Liver (tissue), 9 donors: ENCODE results near the gene ZNF724. TPM values are rescaled to one million over a fixed set of nuclear protein-coding genes. Genes with fewer than 3 reads are reported as not detected.

Experiments used
- DNase-seq: peaks from one replicate; pipeline ENCODE4 v3.0.0-alpha.2; 2017; ENCODE audit warnings: low spot score
- H3K27ac ChIP-seq, 2 donors: one replicate each; pipeline ENCODE4 v1.7.0; 2013; ENCODE audit warnings: inconsistent platforms in 2 of 2, low read length in 2 of 2, control low read depth in 1 of 2, low read depth in 1 of 2, mild to moderate bottlenecking in 1 of 2
- H3K27me3 ChIP-seq, 4 donors: one replicate each; pipeline versions ENCODE4 v1.6.1 to v1.7.0; 2013; ENCODE audit warnings: low read length in 3 of 4, inconsistent platforms in 1 of 4, mild to moderate bottlenecking in 1 of 4, moderate library complexity in 1 of 4; ENCODE audit not compliant: control insufficient read depth in 4 of 4, insufficient read depth in 4 of 4
- H3K36me3 ChIP-seq, 4 donors: one replicate each; pipeline versions ENCODE4 v1.6.1 to v1.7.0; 2013; ENCODE audit warnings: low read length in 3 of 4, mild to moderate bottlenecking in 3 of 4, low read depth in 1 of 4, moderate library complexity in 1 of 4; ENCODE audit not compliant: control insufficient read depth in 4 of 4, insufficient read depth in 3 of 4
- H3K4me1 ChIP-seq, 4 donors: one replicate each; pipeline versions ENCODE4 v1.6.1 to v1.7.0; 2013; ENCODE audit warnings: low read length in 3 of 4, mild to moderate bottlenecking in 3 of 4, moderate library complexity in 1 of 4; ENCODE audit not compliant: control insufficient read depth in 4 of 4, insufficient read depth in 4 of 4
- H3K4me3 ChIP-seq, 3 donors: one replicate each; pipeline versions ENCODE4 v1.6.1 to v1.7.0; 2013; ENCODE audit warnings: low read length in 3 of 3, control low read depth in 1 of 3, low read depth in 1 of 3, mild to moderate bottlenecking in 1 of 3
- H3K9ac ChIP-seq, 2 donors: one replicate each; pipeline ENCODE4 v1.7.0; 2013; ENCODE audit warnings: low read length in 2 of 2, mild to moderate bottlenecking in 2 of 2, moderate library complexity in 2 of 2, control low read depth in 1 of 2, low read depth in 1 of 2
- H3K9me3 ChIP-seq, 4 donors: one replicate each; pipeline versions ENCODE4 v1.6.1 to v1.7.0; 2013; ENCODE audit warnings: low read length in 3 of 4; ENCODE audit not compliant: control insufficient read depth in 4 of 4
- EGR1 ChIP-seq, 2 donors: IDR thresholded peaks; 2 replicates each; pipeline ENCODE4 v1.6.1; 2016 to 2018; ENCODE audit warnings: antibody characterized with exemption in 2 of 2, low read depth in 2 of 2
- FOXA1 ChIP-seq: IDR thresholded peaks from 2 replicates; pipeline ENCODE4 v1.6.1; 2016; ENCODE audit warnings: antibody characterized with exemption
- FOXA2 ChIP-seq: IDR thresholded peaks from 2 replicates; pipeline ENCODE4 v1.6.1; 2016; ENCODE audit warnings: antibody characterized with exemption
- GABPA ChIP-seq, 2 donors: IDR thresholded peaks in 1 of 2; conservative IDR thresholded peaks in 1 of 2; 2 replicates each; pipeline ENCODE4 v1.6.1; 2016; ENCODE audit warnings: antibody characterized with exemption in 2 of 2, mild to moderate bottlenecking in 1 of 2, moderate library complexity in 1 of 2
- HNF4A ChIP-seq, 2 donors: conservative IDR thresholded peaks; 2 replicates each; pipeline ENCODE4 v1.6.1; 2016; ENCODE audit warnings: antibody characterized with exemption in 2 of 2, mild to moderate bottlenecking in 2 of 2
- HNF4G ChIP-seq: IDR thresholded peaks from 2 replicates; pipeline ENCODE4 v1.6.1; 2016; ENCODE audit warnings: antibody characterized with exemption
- JUND ChIP-seq, 2 donors: IDR thresholded peaks; 2 replicates each; pipeline ENCODE4 v1.6.1; 2016; ENCODE audit warnings: antibody characterized with exemption in 2 of 2
- NR2F2 ChIP-seq: IDR thresholded peaks from 2 replicates; pipeline ENCODE4 v1.6.1; 2016; ENCODE audit warnings: antibody characterized with exemption
- RAD21 ChIP-seq, 2 donors: IDR thresholded peaks; 2 replicates each; pipeline ENCODE4 v1.6.1; 2016; ENCODE audit warnings: antibody characterized with exemption in 2 of 2, mild to moderate bottlenecking in 2 of 2
- RXRA ChIP-seq, 2 donors: IDR thresholded peaks; 2 replicates each; pipeline ENCODE4 v1.6.1; 2017 to 2018; ENCODE audit warnings: antibody characterized with exemption in 2 of 2, mild to moderate bottlenecking in 1 of 2
- SP1 ChIP-seq: IDR thresholded peaks from 2 replicates; pipeline ENCODE4 v1.6.1; 2018; ENCODE audit warnings: antibody characterized with exemption, mild to moderate bottlenecking
- TAF1 ChIP-seq: conservative IDR thresholded peaks from 2 replicates; pipeline ENCODE4 v1.6.1; 2016; ENCODE audit warnings: antibody characterized with exemption, mild to moderate bottlenecking
- YY1 ChIP-seq: IDR thresholded peaks from 2 replicates; pipeline ENCODE4 v1.6.1; 2016; ENCODE audit warnings: antibody characterized with exemption, mild to moderate bottlenecking
- WGBS: extraction: QIAGEN DNeasy Blood & Tissue Kit; methylation state at CpG from one replicate; pipeline ENCODE4 v1.1.7; 2013; 5-methylcytosine and 5-hydroxymethylcytosine counted together
- polyA plus RNA-seq, 2 donors: library from polyadenylated mRNA; stranded (reverse) in 1 of 2; unstranded in 1 of 2; fragments of 200-250 nt in 1 of 2; fragments of >200 nt in 1 of 2; fragmentation: Nextera tagmentation in 1 of 2; extraction: Ambion mirVana in 1 of 2; gene quantifications; one replicate each; pipeline versions ENCODE4 v1.2.1 to v1.2.3, GENCODE V29; 2013 to 2015
- total RNA-seq, 2 donors: library from RNA; depleted of rRNA; stranded (reverse); fragments of >200 nt; gene quantifications; one replicate each; pipeline ENCODE4 v1.2.3, GENCODE V29; 2014
- TF ChIP-seq, protein P1 (sequence below): IDR thresholded peaks from 2 replicates; pipeline ENCODE4 v1.6.1; 2016; ENCODE audit warnings: antibody characterized with exemption, mild to moderate bottlenecking
- TF ChIP-seq, protein P2 (sequence below): IDR thresholded peaks from 2 replicates; pipeline ENCODE4 v1.6.1; 2016; ENCODE audit warnings: antibody characterized with exemption
- TF ChIP-seq, protein P3 (sequence below): fragments of 150-350 bp; IDR thresholded peaks from 2 replicates; pipeline ENCODE4 v1.5.1; 2017; ENCODE audit warnings: improper control_type of control experiment, low read depth, low read length; ENCODE audit not compliant: missing input control
- TF ChIP-seq, protein P4 (sequence below): IDR thresholded peaks from 2 replicates; pipeline ENCODE4 v1.6.1; 2016; ENCODE audit warnings: antibody characterized with exemption
- TF ChIP-seq, protein P5 (sequence below): IDR thresholded peaks from 2 replicates; pipeline ENCODE4 v1.6.1; 2016; ENCODE audit warnings: antibody characterized with exemption
- donor health status: healthy.
- donor health status: healthy.
- donor health status: healthy.
- donor health status: healthy.
- donor health status: healthy.

ZNF724 gene
- total and polyA plus RNA-seq, 4 donors = 0.13 to 8.8 (median 0.84) TPM; not detected in 1

DNA sequence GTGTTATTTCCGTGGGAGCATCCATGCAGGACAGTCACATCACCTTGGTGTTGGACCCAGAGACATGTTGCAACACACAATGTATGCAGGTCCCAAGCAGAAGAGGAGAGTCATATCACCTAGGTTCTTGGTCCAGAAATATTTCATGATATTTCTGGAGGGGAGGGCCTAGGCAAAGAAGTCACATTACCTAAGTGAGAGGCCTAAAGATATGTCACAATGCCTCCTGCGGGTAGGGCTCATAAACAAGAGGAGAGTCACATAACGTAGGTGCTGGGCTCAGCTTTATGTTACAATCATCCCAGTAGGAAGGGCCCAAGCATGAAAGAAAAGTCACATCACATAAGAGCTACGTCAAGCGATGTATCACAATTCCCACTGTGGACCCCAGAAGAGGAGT is 10.8 kb upstream of the ZNF724 start:
- TF ChIP-seq YY1 = no peak
- TF ChIP-seq, protein P1, sequence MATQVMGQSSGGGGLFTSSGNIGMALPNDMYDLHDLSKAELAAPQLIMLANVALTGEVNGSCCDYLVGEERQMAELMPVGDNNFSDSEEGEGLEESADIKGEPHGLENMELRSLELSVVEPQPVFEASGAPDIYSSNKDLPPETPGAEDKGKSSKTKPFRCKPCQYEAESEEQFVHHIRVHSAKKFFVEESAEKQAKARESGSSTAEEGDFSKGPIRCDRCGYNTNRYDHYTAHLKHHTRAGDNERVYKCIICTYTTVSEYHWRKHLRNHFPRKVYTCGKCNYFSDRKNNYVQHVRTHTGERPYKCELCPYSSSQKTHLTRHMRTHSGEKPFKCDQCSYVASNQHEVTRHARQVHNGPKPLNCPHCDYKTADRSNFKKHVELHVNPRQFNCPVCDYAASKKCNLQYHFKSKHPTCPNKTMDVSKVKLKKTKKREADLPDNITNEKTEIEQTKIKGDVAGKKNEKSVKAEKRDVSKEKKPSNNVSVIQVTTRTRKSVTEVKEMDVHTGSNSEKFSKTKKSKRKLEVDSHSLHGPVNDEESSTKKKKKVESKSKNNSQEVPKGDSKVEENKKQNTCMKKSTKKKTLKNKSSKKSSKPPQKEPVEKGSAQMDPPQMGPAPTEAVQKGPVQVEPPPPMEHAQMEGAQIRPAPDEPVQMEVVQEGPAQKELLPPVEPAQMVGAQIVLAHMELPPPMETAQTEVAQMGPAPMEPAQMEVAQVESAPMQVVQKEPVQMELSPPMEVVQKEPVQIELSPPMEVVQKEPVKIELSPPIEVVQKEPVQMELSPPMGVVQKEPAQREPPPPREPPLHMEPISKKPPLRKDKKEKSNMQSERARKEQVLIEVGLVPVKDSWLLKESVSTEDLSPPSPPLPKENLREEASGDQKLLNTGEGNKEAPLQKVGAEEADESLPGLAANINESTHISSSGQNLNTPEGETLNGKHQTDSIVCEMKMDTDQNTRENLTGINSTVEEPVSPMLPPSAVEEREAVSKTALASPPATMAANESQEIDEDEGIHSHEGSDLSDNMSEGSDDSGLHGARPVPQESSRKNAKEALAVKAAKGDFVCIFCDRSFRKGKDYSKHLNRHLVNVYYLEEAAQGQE = no peak
- TF ChIP-seq FOXA2 = no peak
- no peak for TF ChIP-seq SP1
- no peak for TF ChIP-seq HNF4A (conservative IDR thresholded peaks at IDR 0.05)
- TF ChIP-seq, protein P2, sequence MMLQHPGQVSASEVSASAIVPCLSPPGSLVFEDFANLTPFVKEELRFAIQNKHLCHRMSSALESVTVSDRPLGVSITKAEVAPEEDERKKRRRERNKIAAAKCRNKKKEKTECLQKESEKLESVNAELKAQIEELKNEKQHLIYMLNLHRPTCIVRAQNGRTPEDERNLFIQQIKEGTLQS = no peak
- TF ChIP-seq NR2F2 = no peak
- TF ChIP-seq, protein P3, sequence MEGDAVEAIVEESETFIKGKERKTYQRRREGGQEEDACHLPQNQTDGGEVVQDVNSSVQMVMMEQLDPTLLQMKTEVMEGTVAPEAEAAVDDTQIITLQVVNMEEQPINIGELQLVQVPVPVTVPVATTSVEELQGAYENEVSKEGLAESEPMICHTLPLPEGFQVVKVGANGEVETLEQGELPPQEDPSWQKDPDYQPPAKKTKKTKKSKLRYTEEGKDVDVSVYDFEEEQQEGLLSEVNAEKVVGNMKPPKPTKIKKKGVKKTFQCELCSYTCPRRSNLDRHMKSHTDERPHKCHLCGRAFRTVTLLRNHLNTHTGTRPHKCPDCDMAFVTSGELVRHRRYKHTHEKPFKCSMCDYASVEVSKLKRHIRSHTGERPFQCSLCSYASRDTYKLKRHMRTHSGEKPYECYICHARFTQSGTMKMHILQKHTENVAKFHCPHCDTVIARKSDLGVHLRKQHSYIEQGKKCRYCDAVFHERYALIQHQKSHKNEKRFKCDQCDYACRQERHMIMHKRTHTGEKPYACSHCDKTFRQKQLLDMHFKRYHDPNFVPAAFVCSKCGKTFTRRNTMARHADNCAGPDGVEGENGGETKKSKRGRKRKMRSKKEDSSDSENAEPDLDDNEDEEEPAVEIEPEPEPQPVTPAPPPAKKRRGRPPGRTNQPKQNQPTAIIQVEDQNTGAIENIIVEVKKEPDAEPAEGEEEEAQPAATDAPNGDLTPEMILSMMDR = no peak
- no peak for TF ChIP-seq JUND (IDR thresholded peaks at IDR 0.05)
- TF ChIP-seq RXRA (IDR thresholded peaks at IDR 0.05) = no peak
- TF ChIP-seq, protein P4, sequence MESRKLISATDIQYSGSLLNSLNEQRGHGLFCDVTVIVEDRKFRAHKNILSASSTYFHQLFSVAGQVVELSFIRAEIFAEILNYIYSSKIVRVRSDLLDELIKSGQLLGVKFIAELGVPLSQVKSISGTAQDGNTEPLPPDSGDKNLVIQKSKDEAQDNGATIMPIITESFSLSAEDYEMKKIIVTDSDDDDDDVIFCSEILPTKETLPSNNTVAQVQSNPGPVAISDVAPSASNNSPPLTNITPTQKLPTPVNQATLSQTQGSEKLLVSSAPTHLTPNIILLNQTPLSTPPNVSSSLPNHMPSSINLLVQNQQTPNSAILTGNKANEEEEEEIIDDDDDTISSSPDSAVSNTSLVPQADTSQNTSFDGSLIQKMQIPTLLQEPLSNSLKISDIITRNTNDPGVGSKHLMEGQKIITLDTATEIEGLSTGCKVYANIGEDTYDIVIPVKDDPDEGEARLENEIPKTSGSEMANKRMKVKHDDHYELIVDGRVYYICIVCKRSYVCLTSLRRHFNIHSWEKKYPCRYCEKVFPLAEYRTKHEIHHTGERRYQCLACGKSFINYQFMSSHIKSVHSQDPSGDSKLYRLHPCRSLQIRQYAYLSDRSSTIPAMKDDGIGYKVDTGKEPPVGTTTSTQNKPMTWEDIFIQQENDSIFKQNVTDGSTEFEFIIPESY = no peak
- no peak for TF ChIP-seq RAD21 (IDR thresholded peaks at IDR 0.05)
- no peak for TF ChIP-seq GABPA (IDR thresholded peaks at IDR 0.05 in 1 of 2, conservative IDR thresholded peaks at IDR 0.05 in 1 of 2)
- no peak for TF ChIP-seq TAF1
- TF ChIP-seq EGR1 (IDR thresholded peaks at IDR 0.05; ENCODE audit: low read depth in 2 of 2) = no peak
- no peak for TF ChIP-seq HNF4G
- TF ChIP-seq, protein P5, sequence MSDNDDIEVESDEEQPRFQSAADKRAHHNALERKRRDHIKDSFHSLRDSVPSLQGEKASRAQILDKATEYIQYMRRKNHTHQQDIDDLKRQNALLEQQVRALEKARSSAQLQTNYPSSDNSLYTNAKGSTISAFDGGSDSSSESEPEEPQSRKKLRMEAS = no peak
- TF ChIP-seq FOXA1 = no peak
- Histone ChIP-seq H3K4me1 (no peaks in the 10 kb centered on the region), H3K4me3 (no peak overlapping the region), H3K9ac (no peak overlapping the region), H3K27me3 (no peaks in the 10 kb centered on the region), H3K9me3 (no peaks in the 10 kb centered on the region), H3K36me3 (peaks cover 0 to 24% (median 22%) of the 10 kb centered on the region in 4 donors), H3K27ac (no peak overlapping the region)
- DNase-seq = no peak
- 75% methylated on average over 5 of the region's 5 CpGs for WGBS
